ENCODE results near the gene TMEM235. TPM values are rescaled to one million over a fixed set of nuclear protein-coding genes. Genes with fewer than 3 reads are reported as not detected.

TMEM235 gene
- total and polyA plus RNA-seq, 2 donors (not counting 3 experiments of a cell fraction or from before 2014, with no cell fraction given), result 0.04 to 0.38 TPM

DNA sequence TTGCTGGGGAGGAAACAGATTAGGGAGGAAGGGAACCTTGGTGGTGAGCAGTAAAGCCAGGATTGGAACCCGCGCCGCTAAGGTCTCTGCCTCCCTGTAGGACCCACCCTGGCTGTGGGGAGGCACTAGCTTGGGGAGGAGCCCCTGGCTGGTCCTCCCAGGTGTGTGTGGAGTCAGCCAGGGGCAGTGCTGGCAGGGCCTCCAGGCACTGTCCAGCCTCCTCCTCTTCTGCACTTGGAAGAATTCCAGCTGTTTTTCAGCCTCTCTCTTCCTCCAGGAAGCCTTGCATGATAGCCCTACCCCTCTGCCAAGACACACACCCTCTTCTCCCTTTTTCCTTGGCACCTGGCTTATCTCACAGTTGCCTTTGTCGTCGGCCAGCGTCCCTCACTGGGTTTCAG lies 34.8 kb downstream of the TMEM235 start:
- DNase-seq (ENCODE audit: low read depth, low spot score) (no peak), FAIRE-seq (no peak)
- Histone ChIP-seq H3K4me1 (ENCODE audit: control insufficient read depth, extremely low read depth, insufficient read depth, low read length) (peaks cover 9% of the 10 kb centered on the region), H3K4me2 (ENCODE audit: insufficient read depth, low read length) (no peak overlapping the region), H3K27ac (ENCODE audit: insufficient read depth, low read depth, low read length) (no peak overlapping the region), H2AFZ (ENCODE audit: low read depth, low read length) (no peak overlapping the region), H3K79me2 (ENCODE audit: control insufficient read depth, insufficient read depth, low read length) (no peaks in the 10 kb centered on the region), H3K4me3 (replicated peaks in 1 of 3; ENCODE audit: insufficient read depth in 1 of 3, low read depth in 1 of 3, low read length in 3 of 3) (no peak overlapping the region), H4K20me1 (replicated peaks; ENCODE audit: control insufficient read depth, extremely low read depth, insufficient read depth, low read length) (no peaks in the 10 kb centered on the region), H3K9ac (replicated peaks; ENCODE audit: extremely low read depth, insufficient read depth, low read length) (no peak overlapping the region), H3K9me3 (replicated peaks; ENCODE audit: control insufficient read depth, insufficient read depth, low read length) (no peaks in the 10 kb centered on the region), H3K9me1 (replicated peaks; ENCODE audit: control insufficient read depth, extremely low read depth, insufficient read depth, low read length) (no peaks in the 10 kb centered on the region), H3K27me3 (ENCODE audit: control insufficient read depth in 2 of 2, insufficient read depth in 2 of 2, low read length in 2 of 2) (peaks cover 13% of the 10 kb centered on the region in 2 experiments), H3K36me3 (ENCODE audit: control insufficient read depth in 2 of 2, extremely low read depth in 1 of 2, insufficient read depth in 2 of 2, low read length in 2 of 2) (no peaks in the 10 kb centered on the region)
- no TSS peak for BruUV-seq (replicated peaks)
- POLR2A ChIA-PET, result no interaction called here
- TF ChIP-seq POLR2AphosphoS5 (IDR thresholded peaks at IDR 0.05; ENCODE audit: insufficient read depth, low read depth, low read length), result no peak
- TF ChIP-seq MYC (IDR thresholded peaks at IDR 0.05; ENCODE audit: low read depth, low read length), result no peak
- TF ChIP-seq, protein P1, sequence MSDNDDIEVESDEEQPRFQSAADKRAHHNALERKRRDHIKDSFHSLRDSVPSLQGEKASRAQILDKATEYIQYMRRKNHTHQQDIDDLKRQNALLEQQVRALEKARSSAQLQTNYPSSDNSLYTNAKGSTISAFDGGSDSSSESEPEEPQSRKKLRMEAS (IDR thresholded peaks at IDR 0.05; ENCODE audit: insufficient read depth, insufficient read length), result no peak
- TF ChIP-seq EZH2 (IDR thresholded peaks at IDR 0.05; ENCODE audit: borderline replicate concordance, low read depth, low read length, severe bottlenecking), result no peak
- no peak for TF ChIP-seq GATA2 (IDR thresholded peaks at IDR 0.05; ENCODE audit: insufficient read depth, insufficient read length, low read depth, low read length)
- TF ChIP-seq JUN (IDR thresholded peaks at IDR 0.05; ENCODE audit: borderline replicate concordance, insufficient read depth, insufficient read length, low read depth), result no peak
- no peak for TF ChIP-seq POLR2A (IDR thresholded peaks at IDR 0.05; ENCODE audit: low read depth, low read length)
- no peak for TF ChIP-seq FOS (IDR thresholded peaks at IDR 0.05; ENCODE audit: borderline replicate concordance, insufficient read depth, low read length)
- TF ChIP-seq, protein P2, sequence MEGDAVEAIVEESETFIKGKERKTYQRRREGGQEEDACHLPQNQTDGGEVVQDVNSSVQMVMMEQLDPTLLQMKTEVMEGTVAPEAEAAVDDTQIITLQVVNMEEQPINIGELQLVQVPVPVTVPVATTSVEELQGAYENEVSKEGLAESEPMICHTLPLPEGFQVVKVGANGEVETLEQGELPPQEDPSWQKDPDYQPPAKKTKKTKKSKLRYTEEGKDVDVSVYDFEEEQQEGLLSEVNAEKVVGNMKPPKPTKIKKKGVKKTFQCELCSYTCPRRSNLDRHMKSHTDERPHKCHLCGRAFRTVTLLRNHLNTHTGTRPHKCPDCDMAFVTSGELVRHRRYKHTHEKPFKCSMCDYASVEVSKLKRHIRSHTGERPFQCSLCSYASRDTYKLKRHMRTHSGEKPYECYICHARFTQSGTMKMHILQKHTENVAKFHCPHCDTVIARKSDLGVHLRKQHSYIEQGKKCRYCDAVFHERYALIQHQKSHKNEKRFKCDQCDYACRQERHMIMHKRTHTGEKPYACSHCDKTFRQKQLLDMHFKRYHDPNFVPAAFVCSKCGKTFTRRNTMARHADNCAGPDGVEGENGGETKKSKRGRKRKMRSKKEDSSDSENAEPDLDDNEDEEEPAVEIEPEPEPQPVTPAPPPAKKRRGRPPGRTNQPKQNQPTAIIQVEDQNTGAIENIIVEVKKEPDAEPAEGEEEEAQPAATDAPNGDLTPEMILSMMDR (IDR thresholded peaks at IDR 0.05; ENCODE audit: extremely low read depth in 1 of 2, insufficient read depth in 1 of 2, low read depth in 1 of 2, low read length in 2 of 2), result no peak
- intact Hi-C loops (cut with micrococcal nuclease), result no loop called here
- dilution Hi-C loops (cut with MboI; ENCODE audit: extremely low pct_ligation_motif_present, low sequenced_read_pairs), result no loop called here
- CTCF ChIA-PET, result no interaction called here
